H1 (cell line): ENCODE data around the gene CDH26. TPM values are rescaled to one million over a fixed set of nuclear protein-coding genes. Genes with fewer than 3 reads are reported as not detected.

Source experiments
- CTCF ChIA-PET: fragments of 300-600 bp; sonication (Branson Sonifier 250); formaldehyde crosslinking; loops from one replicate; lab custom pipeline; 2021; ENCODE audit not compliant: partially characterized antibody; lab: Charles Lee
- POLR2A ChIA-PET: fragments of 300-600 bp; sonication (Branson Sonifier 250); formaldehyde crosslinking; loops from one replicate; lab custom pipeline; 2021; ENCODE audit warnings: inconsistent platforms; ENCODE audit not compliant: partially characterized antibody; lab: Charles Lee
- DNase-seq, 2 experiments: peaks; one replicate each; pipeline versions ENCODE4 v3.0.0 to v3.0.0-alpha.2; 2010 to 2022; ENCODE audit warnings: low spot score in 2 of 2, low read depth in 1 of 2, mixed read lengths in 1 of 2
- FAIRE-seq: peaks from 2 replicates; lab custom pipeline; 2011; peaks lifted over from hg19 to GRCh38; lab: Jason Lieb, UNC
- H2AFZ ChIP-seq: 2 replicates; pipeline ENCODE4 v1.8.1; 2012; ENCODE audit warnings: low read length, inconsistent platforms
- H2AK5ac ChIP-seq: 2 replicates; pipeline ENCODE4 v1.6.1; 2013; ENCODE audit warnings: low read depth, low read length
- H2BK120ac ChIP-seq: replicated peaks from 2 replicates; pipeline ENCODE3; 2013; ENCODE audit warnings: low read depth, low read length, inconsistent platforms
- H2BK12ac ChIP-seq: 2 replicates; pipeline ENCODE4 v1.6.1; 2013; ENCODE audit warnings: low read depth, low read length
- H2BK15ac ChIP-seq: 2 replicates; pipeline ENCODE4 v1.6.1; 2013; ENCODE audit warnings: low read length
- H2BK20ac ChIP-seq: 2 replicates; pipeline ENCODE4 v1.6.1; 2013; ENCODE audit warnings: low read length
- H2BK5ac ChIP-seq: 2 replicates; pipeline ENCODE4 v1.6.1; 2013; ENCODE audit warnings: low read depth, low read length
- H3K14ac ChIP-seq: 2 replicates; pipeline ENCODE4 v1.6.1; 2013; ENCODE audit warnings: inconsistent platforms; ENCODE audit not compliant: insufficient read length
- H3K18ac ChIP-seq: 2 replicates; pipeline ENCODE4 v1.6.1; 2013; ENCODE audit warnings: low read length; ENCODE audit errors: extremely low read depth
- H3K23ac ChIP-seq: 2 replicates; pipeline ENCODE4 v1.6.1; 2013; ENCODE audit warnings: inconsistent platforms; ENCODE audit not compliant: insufficient read length
- H3K23me2 ChIP-seq: 2 replicates; pipeline ENCODE4 v1.6.1; 2013; ENCODE audit warnings: low read depth, low read length
- H3K27ac ChIP-seq: 2 replicates; pipeline ENCODE4 v1.6.1; 2011; ENCODE audit warnings: low read depth, low read length, inconsistent platforms
- H3K27me3 ChIP-seq, 4 experiments: replicated peaks in 1 of 4; 1 replicate in 1 of 4; 2 replicates in 3 of 4; pipeline versions ENCODE4 v1.6.1 to v1.8.1; 2011 to 2013; ENCODE audit warnings: low read length in 3 of 4, mild to moderate bottlenecking in 3 of 4, inconsistent platforms in 2 of 4, mixed read lengths in 2 of 4, moderate library complexity in 1 of 4; ENCODE audit not compliant: control insufficient read depth in 3 of 4, insufficient read depth in 3 of 4; ENCODE audit errors: extremely low read depth in 1 of 4
- H3K36me3 ChIP-seq, 4 experiments: 2 replicates each; pipeline versions ENCODE4 v1.6.1 to v1.8.1; 2011 to 2013; ENCODE audit warnings: mild to moderate bottlenecking in 4 of 4, low read length in 3 of 4, moderate library complexity in 2 of 4, control low read depth in 1 of 4, inconsistent platforms in 1 of 4; ENCODE audit not compliant: insufficient read depth in 4 of 4, control insufficient read depth in 2 of 4
- H3K4ac ChIP-seq: replicated peaks from 2 replicates; pipeline ENCODE3; 2013; ENCODE audit warnings: low read length, low read depth, mixed read lengths, inconsistent platforms; ENCODE audit not compliant: insufficient read length
- H3K4me1 ChIP-seq, 4 experiments: replicated peaks in 1 of 4; 1 replicate in 1 of 4; 2 replicates in 3 of 4; pipeline versions ENCODE4 v1.6.1 to v1.8.1; 2011 to 2013; ENCODE audit warnings: low read length in 3 of 4, inconsistent platforms in 2 of 4, mixed read lengths in 1 of 4; ENCODE audit not compliant: insufficient read depth in 4 of 4, control insufficient read depth in 3 of 4
- H3K4me2 ChIP-seq, 2 experiments: 2 replicates each; pipeline versions ENCODE4 v1.6.1 to v1.8.1; 2011 to 2013; ENCODE audit warnings: low read depth in 2 of 2, low read length in 2 of 2, control low read depth in 1 of 2, inconsistent platforms in 1 of 2, mild to moderate bottlenecking in 1 of 2; ENCODE audit not compliant: insufficient read depth in 1 of 2
- H3K4me3 ChIP-seq, 4 experiments: fragments of 200-600, 300-600 bp in 1 of 4; sonication (generic), shearing (Covaris generic), sonication (Bioruptor Twin) in 1 of 4; 2 replicates each; pipeline versions ENCODE4 v1.5.1 to v1.8.1; 2011 to 2016; ENCODE audit warnings: low read length in 4 of 4, low read depth in 3 of 4, control low read depth in 2 of 4, inconsistent platforms in 2 of 4, mild to moderate bottlenecking in 2 of 4, mixed read lengths in 1 of 4, moderate library complexity in 1 of 4; ENCODE audit not compliant: insufficient read depth in 2 of 4; ENCODE audit errors: extremely low read depth in 1 of 4
- H3K56ac ChIP-seq: replicated peaks from 2 replicates; pipeline ENCODE3; 2013; ENCODE audit warnings: low read depth, mild to moderate bottlenecking, mixed read lengths, low read length, inconsistent platforms; ENCODE audit not compliant: insufficient read length
- H3K79me1 ChIP-seq: 2 replicates; pipeline ENCODE4 v1.6.1; 2013; ENCODE audit warnings: low read depth, low read length, control low read depth
- H3K79me2 ChIP-seq, 2 experiments: 2 replicates each; pipeline versions ENCODE4 v1.6.1 to v1.8.1; 2012 to 2013; ENCODE audit warnings: low read length in 2 of 2, mild to moderate bottlenecking in 2 of 2, inconsistent platforms in 1 of 2; ENCODE audit not compliant: insufficient read depth in 2 of 2, control insufficient read depth in 1 of 2
- H3K9ac ChIP-seq, 4 experiments: replicated peaks in 1 of 4; 1 replicate in 1 of 4; 2 replicates in 3 of 4; pipeline versions ENCODE4 v1.6.1 to v1.8.1; 2011 to 2013; ENCODE audit warnings: low read depth in 3 of 4, low read length in 3 of 4, control low read depth in 2 of 4, mild to moderate bottlenecking in 2 of 4, moderate library complexity in 2 of 4, inconsistent platforms in 1 of 4; ENCODE audit errors: extremely low read depth in 1 of 4
- H3K9me3 ChIP-seq, 2 experiments: 2 replicates each; pipeline versions ENCODE4 v1.6.1 to v1.8.1; 2012 to 2013; ENCODE audit warnings: mild to moderate bottlenecking in 2 of 2, moderate library complexity in 2 of 2, control low read depth in 1 of 2, inconsistent platforms in 1 of 2, low read depth in 1 of 2, low read length in 1 of 2, mixed read lengths in 1 of 2; ENCODE audit not compliant: insufficient read depth in 2 of 2
- H4K20me1 ChIP-seq, 2 experiments: replicated peaks in 1 of 2; 2 replicates each; pipeline versions ENCODE3 to v1.8.1; 2011 to 2013; ENCODE audit warnings: inconsistent platforms in 2 of 2, low read length in 2 of 2, mild to moderate bottlenecking in 1 of 2; ENCODE audit not compliant: insufficient read depth in 2 of 2, control insufficient read depth in 1 of 2
- H4K5ac ChIP-seq: 2 replicates; pipeline ENCODE4 v1.6.1; 2013; ENCODE audit warnings: low read length, low read depth, mixed read lengths, inconsistent platforms; ENCODE audit not compliant: insufficient read length
- H4K8ac ChIP-seq: 2 replicates; pipeline ENCODE4 v1.8.0; 2013; ENCODE audit warnings: mild to moderate bottlenecking, moderate library complexity, low read length, inconsistent platforms; ENCODE audit not compliant: insufficient read depth; ENCODE audit errors: extremely low read depth
- H4K91ac ChIP-seq: replicated peaks from 2 replicates; pipeline ENCODE3; 2013; ENCODE audit warnings: low read length, mixed read lengths, inconsistent platforms; ENCODE audit not compliant: insufficient read length
- BRCA1 ChIP-seq: IDR thresholded peaks from 2 replicates; pipeline ENCODE4 v1.6.1; 2012; ENCODE audit warnings: low read depth, low read length, improper control_type of control experiment
- CHD1 ChIP-seq: IDR thresholded peaks from 2 replicates; pipeline ENCODE4 v1.6.1; 2012; ENCODE audit warnings: low read depth, low read length, improper control_type of control experiment
- CTBP2 ChIP-seq: IDR thresholded peaks from 2 replicates; pipeline ENCODE4 v1.7.0; 2011; ENCODE audit warnings: borderline replicate concordance, mild to moderate bottlenecking, moderate library complexity, mixed read lengths, low read length; ENCODE audit not compliant: insufficient read depth, insufficient read length
- EGR1 ChIP-seq: IDR thresholded peaks from 2 replicates; pipeline ENCODE4 v1.6.1; 2011; ENCODE audit warnings: low read depth, low read length, borderline replicate concordance
- EZH2 ChIP-seq: fragments of 200-600 bp; sonication (generic); IDR thresholded peaks from 2 replicates; pipeline ENCODE4 v1.7.1; 2012; ENCODE audit warnings: low read depth, mild to moderate bottlenecking, moderate library complexity, low read length, inconsistent platforms; ENCODE audit not compliant: severe bottlenecking
- KDM5A ChIP-seq: fragments of 200-600 bp; IDR thresholded peaks from 2 replicates; pipeline ENCODE4 v1.7.1; 2012; ENCODE audit warnings: mild to moderate bottlenecking, low read length, inconsistent platforms, mixed read lengths
- NRF1 ChIP-seq: IDR thresholded peaks from 2 replicates; pipeline ENCODE4 v1.6.1; 2011; ENCODE audit warnings: mild to moderate bottlenecking, low read depth, low read length, improper control_type of control experiment
- PHF8 ChIP-seq: fragments of 200-600 bp; sonication (generic); conservative IDR thresholded peaks from 2 replicates; pipeline ENCODE4 v1.7.1; 2012; ENCODE audit warnings: low read depth, mild to moderate bottlenecking, inconsistent platforms, low read length, moderate library complexity
- SIN3A ChIP-seq, 2 experiments: IDR thresholded peaks in 1 of 2; conservative IDR thresholded peaks in 1 of 2; 2 replicates each; pipeline ENCODE4 v1.6.1; 2011 to 2012; ENCODE audit warnings: low read length in 2 of 2, improper control_type of control experiment in 1 of 2, low read depth in 1 of 2, mild to moderate bottlenecking in 1 of 2
- SIRT6 ChIP-seq: IDR thresholded peaks from one replicate; pipeline ENCODE4 v1.7.1; 2012; ENCODE audit warnings: low read length, inconsistent platforms
- SP1 ChIP-seq: IDR thresholded peaks from 2 replicates; pipeline ENCODE4 v1.6.1; 2011; ENCODE audit warnings: low read depth, low read length
- SP2 ChIP-seq: IDR thresholded peaks from 2 replicates; pipeline ENCODE4 v1.6.1; 2012; ENCODE audit warnings: mild to moderate bottlenecking, low read length, inconsistent platforms
- TAF7 ChIP-seq: optimal IDR thresholded peaks from 2 replicates; pipeline ENCODE3; 2011; ENCODE audit warnings: low read depth, mild to moderate bottlenecking, inconsistent platforms, low read length, moderate library complexity, borderline replicate concordance
- YY1 ChIP-seq: IDR thresholded peaks from 2 replicates; pipeline ENCODE4 v1.6.1; 2011; ENCODE audit warnings: low read depth, mild to moderate bottlenecking, low read length
- ZNF274 ChIP-seq: IDR thresholded peaks from 2 replicates; pipeline ENCODE4 v1.7.0; 2012; ENCODE audit warnings: low read length, borderline replicate concordance; ENCODE audit errors: extremely low read depth
- WGBS, 2 experiments: shearing (Covaris generic) in 1 of 2; methylation state at CpG; one replicate each; pipeline versions ENCODE4 v1.1.6 to v1.1.7; 2013 to 2015; ENCODE audit warnings: low lambda C conversion rate in 2 of 2, mixed read lengths in 2 of 2, inconsistent platforms in 1 of 2, low coverage in 1 of 2, missing lambda C conversion rate in 1 of 2; ENCODE audit not compliant: insufficient replicate concordance in 2 of 2, insufficient coverage in 1 of 2, insufficient read length in 1 of 2; ENCODE audit errors: extremely low coverage in 1 of 2, missing lambda C conversion rate in 1 of 2; 5-methylcytosine and 5-hydroxymethylcytosine counted together
- polyA plus RNA-seq, 7 experiments: library from polyadenylated mRNA; depleted of rRNA in 3 of 7; stranded (reverse) in 5 of 7; unstranded in 2 of 7; fragments of >200 nt in 5 of 7; fragments of 200-250 nt in 2 of 7; gene quantifications; 1 replicate in 5 of 7; 2 replicates in 1 of 7; 4 replicates in 1 of 7; pipeline versions ENCODE4 v1.2.1 to v1.2.3, GENCODE V29; 2011 to 2013; ENCODE audit warnings: missing spikeins in 2 of 7, mixed read lengths in 2 of 7
- total RNA-seq: library from RNA; stranded (reverse); fragmentation: NEBNext Ultra II Directional; extraction: Animal tissue kit (Norgen Biotek cat#: 25700); gene quantifications from 2 replicates; pipeline ENCODE4 v1.2.1, GENCODE V29; 2021

Gene CDH26
- total and polyA plus RNA-seq, 2 of the 8 experiments (the other 6 are each of a cell fraction or from before 2014, with no cell fraction given): 1.5 to 1.7 TPM

- no peak overlapping the region for H3K56ac ChIP-seq
- WGBS, 2 experiments: 100% methylated on average over 1 of the region's 1 CpG; no CpG with 5 or more reads in 1 of the 2 experiments
- ChIA-PET CTCF (interaction anchor here (0.6 to 1.8 kb wide), 2 partner anchors 13 to 41 kb away, joined by 4 to 6 read pairs; no protein-coding TSS in a partner anchor), POLR2A (no interaction called here)
- FAIRE-seq (no peak), DNase-seq (no peak)
- H2AFZ ChIP-seq: no peak overlapping the region
- H2BK5ac ChIP-seq: no peak overlapping the region
- no peak overlapping the region for H3K9ac ChIP-seq
- no peak overlapping the region for H3K4me2 ChIP-seq
- H3K14ac ChIP-seq: no peak overlapping the region
- no peaks in the 10 kb centered on the region for H4K20me1 ChIP-seq
- no peaks in the 10 kb centered on the region for H3K79me2 ChIP-seq
- no peak overlapping the region for H2AK5ac ChIP-seq
- no peaks in the 10 kb centered on the region for H3K9me3 ChIP-seq
- TF ChIP-seq SP1 (no peak), BRCA1 (no peak), ZNF274 (no peak), EGR1 (no peak), NRF1 (no peak), SP2 (no peak), SIRT6 (no peak), KDM5A (no peak), EZH2 (no peak), CHD1 (no peak), SIN3A (conservative IDR thresholded peaks at IDR 0.05 in 1 of 2, IDR thresholded peaks at IDR 0.05 in 1 of 2; ENCODE audit: low read depth in 1 of 2, low read length in 2 of 2) (no peak), PHF8 (no peak), TAF7 (no peak), CTBP2 (no peak), YY1 (no peak)
- no peak overlapping the region for H2BK15ac ChIP-seq
- no peak overlapping the region for H3K18ac ChIP-seq
- 0 out of 2 replicates have a peak overlapping the region, but pooled peaks have one; percentile 4 for H2BK12ac ChIP-seq
- H4K5ac ChIP-seq: no peak overlapping the region
- peaks cover 0 to 3% (median under 1%) of the 10 kb centered on the region in 4 experiments; a peak in 1 of 7 replicates for H3K27me3 ChIP-seq
- H3K27ac ChIP-seq: no peak overlapping the region
- peaks cover 1 to 6% (median 4%) of the 10 kb centered on the region in 4 experiments; a peak in 4 of 7 replicates for H3K4me1 ChIP-seq
- no peaks in the 10 kb centered on the region for H3K79me1 ChIP-seq
- H4K8ac ChIP-seq: no peak overlapping the region
- H3K23me2 ChIP-seq: peaks cover 8% of the 10 kb centered on the region
- H3K4ac ChIP-seq: no peak overlapping the region
- no peak overlapping the region for H2BK20ac ChIP-seq
- H4K91ac ChIP-seq: no peak overlapping the region
- H3K23ac ChIP-seq: no peak overlapping the region
- H3K36me3 ChIP-seq: no peaks in the 10 kb centered on the region
- no peak overlapping the region for H3K4me3 ChIP-seq
- no peak overlapping the region for H2BK120ac ChIP-seq
These were observed 37.9 kb downstream of the CDH26 start for GRCh38 chr20:59996108-59996507.
